Measurements from ENCODE around the gene SEPSECS.
"Not testable (repeated sequence)": the region's sequence is repeated elsewhere in the genome, so short reads cannot be mapped to it uniquely, and the experiment has no call there.

The SEPSECS gene

GRCh38 chr4:25107827-25108516 lies 52.3 kb downstream of the SEPSECS start:
- DNase-seq = no peak

- DNase-seq = no peak
Measured at GRCh38 chr4:25106363-25107151, 53.7 kb downstream of the SEPSECS start.

- no peak for DNase-seq
Measured at GRCh38 chr4:25104591-25104990, 55.7 kb downstream of the SEPSECS start.

GRCh38 chr4:25103418-25103817 lies 56.8 kb downstream of the SEPSECS start:
- no peak for DNase-seq

GRCh38 chr4:25101836-25102235 lies 58.4 kb downstream of the SEPSECS start:
- no peak for DNase-seq

GRCh38 chr4:25100710-25101109 lies 59.5 kb downstream of the SEPSECS start:
- DNase-seq = no peak

- no peak for DNase-seq
Measured at GRCh38 chr4:25100021-25100555, 60.2 kb downstream of the SEPSECS start.

GRCh38 chr4:25098964-25099891 lies 61.0 kb downstream of the SEPSECS start:
- no peak for DNase-seq

GRCh38 chr4:25096981-25097443 lies 63.2 kb downstream of the SEPSECS start:
- DNase-seq = no peak

GRCh38 chr4:25096251-25096980 lies 63.8 kb downstream of the SEPSECS start:
- no peak for DNase-seq

GRCh38 chr4:25095837-25096236 lies 64.4 kb downstream of the SEPSECS start:
- DNase-seq = no peak

GRCh38 chr4:25092139-25092538 lies 68.1 kb downstream of the SEPSECS start:
- DNase-seq = no peak

- no peak for DNase-seq
Measured at GRCh38 chr4:25090516-25090915, 69.7 kb downstream of the SEPSECS start.

- no peak for DNase-seq
Measured at GRCh38 chr4:25089051-25089763, 71.0 kb downstream of the SEPSECS start.

- DNase-seq = no peak
Measured at GRCh38 chr4:25088093-25088952, 71.9 kb downstream of the SEPSECS start.

- no peak for DNase-seq
Measured at GRCh38 chr4:25085671-25086070, 74.6 kb downstream of the SEPSECS start.

GRCh38 chr4:25083441-25083840 lies 76.8 kb downstream of the SEPSECS start:
- not testable (repeated sequence) for DNase-seq

GRCh38 chr4:25081866-25082471 lies 78.3 kb downstream of the SEPSECS start:
- no peak for DNase-seq

GRCh38 chr4:25080571-25080970 lies 79.7 kb downstream of the SEPSECS start:
- no peak for DNase-seq

- DNase-seq = no peak
Measured at GRCh38 chr4:25078523-25078922, 81.7 kb downstream of the SEPSECS start.

All from CD4-positive, alpha-beta T cell treated with Interleukin-15 for 1 hour (primary cell).